AG08395 (cell line): ENCODE results near the gene ZNF526.
"Not testable (repeated sequence)": the region's sequence is repeated elsewhere in the genome, so short reads cannot be mapped to it uniquely, and the experiment has no call there.

Source experiments
- DNase-seq: peaks from one replicate; pipeline ENCODE4 v3.0.0; 2012; ENCODE audit warnings: mixed read lengths, low spot score

Gene ZNF526

DNA sequence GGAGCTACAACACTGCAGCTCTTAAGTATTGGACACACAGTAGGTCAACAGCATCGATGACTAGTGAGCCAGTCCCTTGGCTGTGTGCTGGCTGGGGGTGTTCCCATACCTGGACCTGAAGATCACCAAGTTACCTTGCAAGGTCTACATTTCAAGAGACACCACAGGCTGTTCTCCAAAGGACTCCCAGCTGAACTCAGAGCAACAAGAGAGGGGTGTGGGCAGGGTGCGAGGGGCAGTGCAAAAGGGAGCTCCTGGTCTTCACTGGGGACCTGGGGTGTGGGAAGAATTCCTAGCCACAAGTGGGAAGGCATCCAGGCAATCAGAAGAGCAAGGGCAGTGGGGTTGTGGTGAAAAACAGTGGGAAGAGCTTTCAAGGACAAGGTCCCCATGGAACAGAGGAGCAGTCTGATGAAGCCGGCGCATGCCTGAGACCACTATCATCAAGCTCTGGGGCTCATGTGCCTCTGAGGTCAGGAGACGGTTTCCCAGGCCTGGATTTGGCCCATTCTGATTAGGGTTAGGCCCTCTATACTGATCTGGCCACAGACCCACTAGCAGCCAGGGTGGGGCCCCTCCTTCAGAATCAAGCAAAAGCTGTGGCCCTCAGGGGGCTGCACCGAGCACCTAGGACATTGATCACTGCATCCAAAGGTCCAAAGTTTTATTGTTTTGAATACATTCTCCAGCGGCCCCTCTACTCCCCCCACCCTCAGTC lies 27.0 kb downstream of the ZNF526 start:
- DNase-seq: no peak

DNA sequence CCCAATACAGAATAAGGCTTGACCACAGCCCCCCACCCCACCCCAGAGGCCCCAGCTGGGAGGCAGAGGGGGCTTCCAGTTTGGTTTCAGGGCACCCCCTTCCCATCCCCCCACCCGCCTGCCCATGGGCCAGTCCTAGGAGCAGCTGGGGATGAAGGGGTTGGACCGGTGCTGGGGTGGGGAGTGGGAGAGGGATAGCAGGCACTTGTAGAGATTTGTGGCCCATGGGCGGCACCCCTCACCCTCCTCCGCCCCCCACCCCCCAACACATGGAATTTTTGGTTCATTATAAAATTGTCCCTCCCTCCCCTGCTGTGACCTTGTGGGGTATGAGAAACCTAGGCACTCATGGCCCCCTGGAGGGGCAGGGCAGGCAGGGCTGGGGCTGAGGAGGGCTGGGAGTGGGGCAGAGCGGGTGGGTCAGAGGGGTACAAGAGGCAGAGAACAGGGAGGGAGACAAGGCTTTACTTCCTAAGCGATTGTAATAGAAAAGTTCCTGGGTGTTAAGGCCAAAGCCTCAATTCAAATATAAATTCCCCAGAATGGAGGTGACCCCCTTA lies 27.6 kb downstream of the ZNF526 start:
- no peak for DNase-seq

DNA sequence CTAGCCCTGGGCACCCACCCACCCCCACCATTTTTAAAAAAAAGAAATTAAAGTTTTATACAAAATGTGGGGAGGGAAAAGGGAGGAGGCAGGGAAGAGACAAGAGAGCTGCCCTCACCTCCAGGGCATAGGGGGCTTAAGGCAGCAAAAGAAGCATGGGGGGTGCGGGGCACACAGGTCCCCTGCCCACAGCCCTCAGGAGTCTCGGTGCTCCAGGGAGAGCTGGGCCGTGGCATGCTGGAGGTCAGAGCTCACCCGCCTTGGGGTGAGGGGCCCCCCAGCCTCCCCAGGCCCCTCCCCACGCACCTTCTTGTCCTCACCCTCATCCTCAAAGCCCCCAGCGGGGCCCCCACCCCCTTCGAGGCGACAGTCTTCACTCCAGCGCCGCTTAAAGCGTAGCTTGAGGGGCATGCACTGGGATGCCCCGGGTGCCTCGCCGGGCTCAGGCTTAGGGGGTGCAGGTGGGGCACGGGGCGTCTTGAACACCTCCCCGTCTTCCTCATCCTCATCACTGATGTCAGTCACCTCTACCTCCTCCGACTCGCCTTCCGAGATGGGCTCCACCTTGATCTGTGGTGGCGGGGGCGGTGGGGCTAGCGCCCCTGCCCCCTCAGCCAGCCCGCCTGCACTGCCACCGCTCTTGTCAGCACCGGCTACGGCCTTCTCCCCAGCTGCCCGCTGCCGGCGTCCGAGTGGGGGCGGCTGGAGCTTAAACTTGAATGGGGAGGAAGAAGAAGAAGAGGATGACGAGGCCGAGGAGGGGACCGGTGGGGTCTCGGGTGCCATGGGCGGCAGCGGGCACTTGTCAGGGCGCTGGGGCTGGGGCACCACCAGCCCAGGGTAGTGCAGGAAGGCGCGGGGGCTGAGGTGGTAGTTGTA lies 28.4 kb downstream of the ZNF526 start:
- DNase-seq: no peak

DNA sequence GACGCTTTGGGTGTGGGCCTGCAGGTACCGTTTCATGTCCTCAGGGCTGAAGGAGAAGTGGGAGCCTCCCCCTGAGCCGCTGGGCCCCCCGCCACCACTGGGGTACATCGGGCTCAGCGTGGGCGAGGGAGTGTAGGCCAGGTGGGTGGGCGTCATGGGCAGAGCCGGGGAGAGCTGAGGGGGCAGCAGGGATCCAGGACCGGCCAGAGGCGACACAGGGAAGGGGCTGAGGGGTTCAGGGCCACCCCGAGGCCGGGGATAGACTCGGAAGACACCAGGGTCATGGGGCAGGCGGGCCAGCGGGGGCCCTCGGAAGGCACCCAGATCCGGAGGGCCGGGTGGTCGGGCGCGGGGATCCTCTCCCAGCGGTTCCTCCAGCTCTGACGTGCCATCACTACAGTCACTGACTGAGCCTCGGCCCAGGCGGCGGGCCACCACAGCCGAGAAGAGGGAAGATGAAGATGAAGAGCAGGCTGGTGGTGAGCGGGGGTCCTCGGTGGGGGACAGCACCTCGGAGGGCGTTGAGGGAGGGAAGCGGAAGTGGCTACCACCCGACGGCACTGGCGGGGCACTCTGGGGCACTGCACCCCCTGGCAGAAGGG lies 29.1 kb downstream of the ZNF526 start:
- no peak for DNase-seq

DNA sequence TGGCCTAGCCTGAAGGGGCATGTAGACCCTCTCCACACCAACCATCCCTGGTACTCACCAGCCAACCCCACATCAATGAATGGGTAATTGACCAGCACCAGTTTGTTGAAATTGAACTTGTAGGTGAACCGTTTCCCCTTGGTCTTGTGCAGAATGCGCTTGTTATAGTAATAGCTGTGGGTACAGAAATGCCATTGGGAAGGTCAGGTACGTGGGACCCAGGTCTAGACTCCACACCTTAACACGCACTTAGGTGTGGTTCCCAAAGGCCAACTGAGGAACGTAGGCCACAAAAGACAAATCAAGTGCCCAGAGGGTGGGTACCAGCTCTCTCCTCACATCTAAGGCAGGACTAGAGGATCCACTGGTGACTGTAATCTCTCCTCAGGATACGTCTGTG lies 29.7 kb downstream of the ZNF526 start:
- DNase-seq: no peak

DNA sequence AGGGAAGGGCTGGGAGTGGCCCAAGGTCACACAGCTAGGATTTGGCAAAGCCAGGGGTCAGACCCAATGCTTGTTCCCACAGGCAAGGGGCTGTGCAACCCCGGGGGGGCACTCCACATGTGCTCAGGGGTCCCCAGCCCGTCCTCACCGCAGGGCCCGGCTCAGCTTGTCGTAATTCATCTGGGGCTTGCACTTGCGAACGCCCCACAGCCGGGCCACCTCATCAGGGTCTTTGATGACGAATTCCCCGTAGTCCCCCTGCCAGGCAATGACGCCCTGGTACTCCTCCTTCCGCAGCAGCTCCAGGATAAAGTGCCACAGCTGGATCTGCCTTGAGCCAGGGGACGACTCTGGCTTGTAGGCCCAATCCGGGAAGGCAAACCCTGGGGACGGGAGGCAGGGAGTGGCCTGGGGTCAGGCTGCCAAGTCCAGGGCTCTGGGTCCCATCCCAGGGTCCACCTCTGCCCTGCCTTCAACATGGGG lies 30.1 kb downstream of the ZNF526 start:
- no peak for DNase-seq

DNA sequence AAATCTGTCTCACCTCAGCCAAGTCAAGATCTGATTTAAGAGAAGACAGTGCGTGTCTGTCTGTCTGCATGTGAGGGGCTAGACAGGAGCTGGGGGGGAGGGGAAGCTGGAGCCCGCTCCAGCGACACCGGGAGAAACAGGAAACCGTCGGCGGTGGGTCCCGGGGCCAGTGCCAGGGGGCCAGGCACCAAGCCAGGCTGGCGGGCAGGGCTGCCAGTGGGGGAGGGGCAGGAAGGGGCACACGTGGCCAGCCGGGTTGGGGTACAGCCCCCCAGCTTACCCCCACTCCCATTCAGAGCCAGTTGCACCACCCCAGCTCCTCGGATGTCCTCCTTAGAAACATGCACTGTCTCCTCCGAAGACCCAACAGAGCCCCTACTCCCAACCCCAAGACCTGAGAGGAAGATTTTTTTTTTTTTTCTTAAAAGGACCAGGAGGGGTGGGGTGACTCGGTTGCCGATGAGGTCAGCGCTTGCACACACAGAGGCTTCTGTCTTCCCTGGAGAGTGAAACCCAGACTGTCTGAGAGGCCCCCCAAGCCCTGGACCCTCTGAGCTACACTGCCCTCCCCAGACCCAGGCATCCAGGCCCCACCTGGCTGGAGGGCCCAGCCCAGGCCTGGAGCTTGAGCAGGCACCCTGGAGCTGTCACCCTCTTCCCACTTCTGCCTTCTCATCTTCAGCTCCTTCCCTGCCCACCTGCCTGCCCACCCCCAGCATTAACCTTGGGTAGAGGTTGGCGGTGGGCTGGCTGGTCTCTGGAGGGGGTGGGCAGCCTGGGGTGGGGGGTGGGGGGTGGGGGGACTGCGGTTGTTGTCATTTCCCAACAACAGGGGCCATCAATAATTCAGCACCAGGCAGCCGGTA lies 30.8 kb downstream of the ZNF526 start:
- DNase-seq: peak; percentile 40

DNA sequence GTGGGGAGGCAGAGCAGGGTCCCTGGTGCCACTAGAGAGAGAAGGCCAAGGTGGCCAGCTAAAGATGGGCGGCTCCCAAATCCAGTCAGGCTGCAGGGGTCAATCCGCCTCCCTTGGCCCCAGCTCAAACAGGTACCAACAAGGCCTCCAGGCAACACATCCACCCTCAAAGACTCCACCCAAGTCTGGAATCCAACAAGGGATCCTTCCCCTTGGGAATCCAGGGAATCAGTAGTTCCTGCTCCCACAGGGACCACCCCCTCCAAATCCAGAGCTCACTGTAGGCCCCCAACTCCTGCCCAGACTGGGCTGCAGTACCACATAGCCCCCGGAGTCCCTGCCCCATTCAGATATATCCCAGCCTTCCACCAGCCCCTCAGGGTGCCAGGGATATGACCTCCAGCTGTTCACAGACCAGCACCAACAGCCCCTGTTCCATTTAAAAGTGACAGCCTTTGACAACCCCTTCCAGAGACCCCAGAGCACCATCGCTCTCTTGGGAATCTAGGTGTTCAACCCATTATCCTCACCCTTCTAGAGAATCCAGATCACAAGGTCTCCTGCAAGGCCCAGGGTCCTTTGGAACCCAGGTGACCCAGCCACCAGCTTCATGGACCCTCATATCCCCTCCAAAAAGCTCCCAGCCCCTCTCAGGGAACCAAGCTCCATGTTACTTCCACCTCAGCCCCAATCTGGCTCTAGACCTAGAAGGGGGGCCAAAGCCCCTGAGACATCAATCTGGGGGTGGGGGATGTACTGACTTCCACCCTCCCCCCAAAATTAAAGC lies 31.7 kb downstream of the ZNF526 start:
- DNase-seq: no peak

DNA sequence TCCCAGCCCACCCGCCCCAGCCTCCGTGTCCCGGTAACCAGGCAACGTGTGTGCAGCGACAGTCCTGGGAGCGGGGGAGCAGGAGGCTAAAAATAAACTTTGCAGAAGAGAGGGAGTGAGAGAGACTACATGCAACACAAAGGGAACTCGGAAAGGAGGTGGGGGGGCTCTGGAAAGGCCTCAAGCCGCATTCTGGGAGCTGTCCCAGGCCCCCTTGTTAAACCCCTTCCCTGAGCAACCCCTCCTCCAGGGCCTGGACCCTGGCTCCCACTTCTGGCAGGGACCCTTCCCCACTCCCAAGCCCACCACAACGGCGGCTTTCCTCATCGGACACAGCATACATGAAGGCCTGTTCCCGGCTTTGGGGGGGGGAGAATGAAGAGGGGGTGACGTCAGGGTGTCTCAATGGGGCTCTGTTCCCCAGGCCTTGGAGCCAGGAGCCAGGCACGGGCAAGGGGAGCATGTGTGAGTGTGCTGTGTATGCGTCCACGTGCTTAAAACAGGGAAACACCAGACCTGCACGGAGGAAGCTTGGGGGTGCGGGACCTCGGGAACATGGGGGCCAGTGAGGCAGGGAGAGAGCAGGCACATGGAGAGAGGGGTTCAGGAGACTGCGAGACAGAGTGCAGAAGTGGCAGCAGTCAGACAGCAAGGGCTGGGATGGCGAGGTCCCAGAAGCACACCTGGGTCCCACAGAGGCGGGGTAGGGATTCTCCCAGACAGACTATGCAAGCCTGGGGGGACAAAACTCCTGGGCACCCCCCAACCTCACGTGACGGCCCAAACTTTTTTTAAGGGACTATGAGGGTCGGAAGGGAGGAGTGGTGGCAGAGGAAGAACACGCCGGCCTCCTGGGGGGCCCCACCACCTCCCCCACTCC lies 32.5 kb downstream of the ZNF526 start:
- peak; percentile 42 for DNase-seq

DNA sequence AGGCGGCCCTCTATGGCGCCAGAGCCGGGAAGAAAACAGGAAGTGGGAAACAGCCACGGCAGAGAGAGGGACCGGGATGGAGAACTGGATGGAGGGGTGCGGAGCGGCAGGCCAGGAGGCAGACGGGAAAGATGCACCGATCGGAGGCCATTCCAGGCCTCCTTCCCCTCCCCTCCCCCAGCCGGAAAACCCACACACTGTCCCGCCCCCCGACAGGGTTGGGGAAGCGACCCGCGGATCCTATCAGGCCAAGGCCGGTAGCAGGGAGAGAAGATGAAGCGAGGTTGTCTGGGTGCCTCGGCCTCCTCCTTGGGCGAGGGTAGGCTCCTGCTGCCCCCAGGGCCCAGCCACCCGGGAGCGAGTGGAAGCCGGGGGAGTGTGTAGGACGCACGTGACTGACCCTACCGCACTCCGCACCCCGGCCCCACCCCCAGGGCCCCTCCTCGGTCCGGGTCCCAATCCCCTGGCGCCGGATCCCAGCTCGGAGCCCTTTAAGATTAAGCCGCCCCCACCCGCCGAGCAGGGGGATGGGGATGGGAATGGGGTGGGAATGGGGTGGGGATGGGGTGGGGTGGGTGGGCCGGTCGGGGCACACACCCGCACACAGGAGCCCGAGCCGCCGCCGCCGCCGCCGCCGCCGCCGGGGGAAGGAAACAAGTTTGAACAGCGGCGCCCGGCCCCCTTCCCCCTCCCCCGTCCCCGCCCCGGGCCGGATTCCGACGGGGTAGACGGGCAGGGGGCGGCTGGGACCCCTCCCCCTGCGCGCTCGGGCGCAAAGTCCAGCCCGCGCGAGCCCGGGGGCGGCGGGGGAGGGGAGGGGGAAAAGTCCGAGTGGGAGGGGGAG lies 33.4 kb downstream of the ZNF526 start:
- peak; percentile 45 for DNase-seq

DNA sequence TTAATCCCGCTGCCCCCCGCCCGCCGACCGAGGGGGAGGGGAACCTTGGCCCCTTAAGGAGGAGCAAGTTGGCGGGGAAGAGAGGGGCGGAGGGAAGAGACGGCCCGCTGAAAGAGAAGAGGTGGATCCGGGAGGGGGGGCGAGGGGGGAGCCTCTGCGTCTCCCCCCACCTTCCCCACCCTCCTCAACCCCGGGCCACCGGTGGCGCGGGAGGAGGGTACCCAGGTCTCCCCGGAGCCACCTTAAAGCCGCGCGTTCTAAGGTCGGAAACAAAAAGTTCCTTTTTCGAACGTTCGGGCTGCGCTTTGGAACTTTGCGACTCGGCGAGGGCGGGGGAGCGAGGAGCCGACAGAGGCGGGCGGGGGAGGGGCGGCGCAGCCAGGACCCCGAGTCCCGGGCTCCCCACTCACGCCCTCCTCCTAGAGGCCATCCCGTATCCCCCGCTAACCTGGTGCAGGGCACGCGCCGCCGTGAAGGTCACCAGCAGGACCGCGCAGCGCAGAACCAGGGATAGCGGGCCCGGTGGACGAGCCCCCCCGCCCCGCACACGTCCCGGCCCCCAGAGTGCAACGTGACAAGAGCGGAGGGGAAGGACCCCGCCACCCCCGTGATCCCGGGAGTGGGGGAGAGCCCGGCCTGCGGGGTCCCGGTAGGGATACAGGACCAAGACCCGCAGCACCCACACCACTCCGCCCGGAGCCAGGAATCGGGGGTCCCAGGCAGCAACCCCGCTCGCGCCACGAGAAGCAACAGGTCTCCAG lies 34.2 kb downstream of the ZNF526 start:
- DNase-seq: no peak

DNA sequence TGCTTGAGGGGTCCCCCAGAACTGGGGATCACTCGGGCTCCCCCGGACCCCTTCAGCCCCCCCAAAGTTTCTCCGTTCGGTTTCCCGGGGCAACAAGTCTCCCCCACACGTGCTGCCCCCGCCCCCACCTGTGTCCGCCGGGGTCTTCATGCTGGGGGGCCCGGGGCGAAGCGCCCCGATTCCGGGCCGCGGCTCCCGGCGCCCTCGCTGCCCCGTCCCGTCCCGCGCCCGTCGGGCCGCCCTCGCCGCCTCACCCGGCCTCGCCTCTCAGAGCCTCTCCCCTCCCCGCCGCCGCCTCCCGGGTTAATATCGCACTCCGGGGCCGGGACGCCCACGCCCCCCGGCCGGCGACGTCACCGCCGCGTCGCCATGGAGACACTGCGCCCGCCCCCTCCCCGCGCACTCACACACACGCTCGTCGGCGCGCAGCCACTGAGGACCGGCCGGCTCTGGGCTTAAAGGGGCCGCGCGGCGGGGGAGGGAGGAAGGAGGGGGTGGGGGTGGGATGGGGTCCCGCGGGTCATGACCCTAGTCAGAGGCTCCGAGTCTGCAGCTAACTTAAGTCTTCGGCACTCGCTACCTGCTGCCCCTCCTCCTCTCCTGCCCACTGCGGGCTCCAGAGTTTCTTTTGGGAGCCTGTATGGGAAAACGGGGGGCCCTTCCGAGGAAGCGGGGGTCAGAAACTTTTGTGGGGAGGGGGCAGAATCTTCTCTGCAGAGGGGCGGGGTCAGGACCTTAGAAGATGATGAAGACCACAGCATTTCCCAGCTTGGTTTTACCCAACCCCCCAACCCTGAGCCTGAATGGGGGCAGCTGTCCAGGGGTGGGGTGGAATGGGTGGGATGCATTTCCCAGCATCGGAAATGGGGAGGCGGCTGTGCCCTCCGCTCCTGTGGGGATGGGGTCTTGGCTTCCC lies 35.0 kb downstream of the ZNF526 start, which contains the start of gene ERF:
TSS of gene ERF (minus strand) at position 279 of the 916 bp plus-strand sequence. CDS start at position 150, 129 bp downstream.
- DNase-seq: peak; percentile 96

DNA sequence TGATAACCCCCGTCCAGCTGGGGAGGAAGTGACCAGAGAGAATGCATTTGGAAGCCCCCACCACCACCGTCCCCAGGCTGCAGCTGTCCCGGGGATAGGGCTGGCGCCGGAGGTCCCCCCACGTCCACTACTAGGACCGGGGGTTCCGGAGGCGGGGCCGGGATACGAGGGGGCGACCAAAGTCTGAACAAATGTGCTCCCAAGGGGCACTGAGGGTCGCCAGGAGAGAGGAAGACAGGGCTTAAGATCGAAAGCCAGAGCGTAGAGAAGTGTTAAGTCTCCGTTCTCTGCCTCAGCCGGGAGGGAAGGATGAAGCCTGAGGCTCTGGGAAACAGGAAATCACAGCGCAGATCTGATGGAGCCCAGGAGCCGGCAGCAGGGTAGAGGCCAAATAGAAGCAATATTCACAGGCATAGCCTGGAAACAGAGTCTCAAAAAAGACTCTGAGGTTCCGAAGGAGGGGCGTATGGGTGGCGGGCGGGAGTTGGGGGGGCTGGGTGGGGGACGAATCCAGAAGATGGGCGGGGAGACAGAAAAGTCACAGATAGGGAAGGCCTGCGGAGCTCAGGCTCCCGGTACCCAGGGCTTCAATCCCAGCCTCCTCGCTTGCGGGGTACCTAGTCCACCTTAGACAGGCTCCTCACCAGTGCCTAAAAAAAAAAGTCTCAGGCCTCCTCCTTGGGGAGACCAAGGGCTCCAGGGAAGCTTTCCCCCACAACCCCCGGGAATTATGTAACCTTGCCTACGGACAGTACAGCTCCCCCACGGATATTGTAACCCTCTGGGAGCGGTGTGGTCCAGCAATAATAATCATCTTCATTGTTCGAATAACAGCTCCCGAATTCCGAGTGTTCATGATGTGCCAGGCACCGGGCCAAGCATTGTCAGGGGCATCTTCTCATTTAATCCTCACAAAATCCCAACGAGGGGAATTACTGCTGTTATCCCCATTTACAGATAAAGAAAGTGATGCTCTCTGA lies 35.9 kb downstream of the ZNF526 start:
- peak; percentile 37 for DNase-seq

DNA sequence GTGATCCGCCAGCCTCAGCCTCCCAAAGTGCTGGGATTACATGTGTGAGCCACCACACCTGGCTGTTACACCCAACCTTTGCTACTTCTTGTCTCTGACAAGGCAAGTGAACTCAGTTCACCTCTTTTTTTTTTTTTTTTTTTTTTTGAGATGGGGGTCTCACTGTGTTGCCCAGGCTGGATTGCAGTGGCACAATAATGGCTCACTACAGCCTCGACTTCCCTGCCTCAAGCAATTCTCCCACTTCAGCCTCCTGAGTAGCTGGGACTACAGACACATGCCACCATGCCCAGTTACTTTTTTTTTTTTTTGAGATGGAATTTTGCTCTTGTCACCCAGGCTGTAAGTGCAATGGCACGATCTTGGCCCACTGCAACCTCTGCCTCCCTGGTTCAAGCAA lies 37.7 kb downstream of the ZNF526 start:
- not testable (repeated sequence) for DNase-seq

DNA sequence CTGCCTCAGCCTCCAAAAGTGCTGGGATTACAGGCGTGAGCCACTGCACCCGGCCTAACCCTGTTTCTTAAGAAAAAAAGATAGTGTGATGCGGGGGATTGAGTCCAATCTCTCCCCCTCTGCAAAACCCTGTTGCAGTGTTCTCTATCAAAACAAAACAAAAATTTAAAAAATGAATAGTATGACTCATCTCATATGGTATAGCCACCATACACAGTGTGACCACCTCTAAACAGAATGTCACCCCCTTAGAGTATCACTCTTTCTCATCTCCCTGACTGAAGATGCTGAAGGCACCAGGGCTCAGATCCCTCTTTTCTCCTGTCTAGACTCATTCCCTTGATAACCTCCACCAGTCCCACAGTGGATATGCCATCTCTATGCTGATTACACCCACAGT lies 41.7 kb downstream of the ZNF526 start:
- DNase-seq: no peak
